Limb (tissue), 2 donors: ENCODE data around the gene SARM1.

Experiments used
- DNase-seq, 2 donors: peaks; one replicate each; pipeline ENCODE4 v3.0.0-alpha.2; 2016; ENCODE audit errors: extremely low spot score in 2 of 2

The SARM1 gene

DNA sequence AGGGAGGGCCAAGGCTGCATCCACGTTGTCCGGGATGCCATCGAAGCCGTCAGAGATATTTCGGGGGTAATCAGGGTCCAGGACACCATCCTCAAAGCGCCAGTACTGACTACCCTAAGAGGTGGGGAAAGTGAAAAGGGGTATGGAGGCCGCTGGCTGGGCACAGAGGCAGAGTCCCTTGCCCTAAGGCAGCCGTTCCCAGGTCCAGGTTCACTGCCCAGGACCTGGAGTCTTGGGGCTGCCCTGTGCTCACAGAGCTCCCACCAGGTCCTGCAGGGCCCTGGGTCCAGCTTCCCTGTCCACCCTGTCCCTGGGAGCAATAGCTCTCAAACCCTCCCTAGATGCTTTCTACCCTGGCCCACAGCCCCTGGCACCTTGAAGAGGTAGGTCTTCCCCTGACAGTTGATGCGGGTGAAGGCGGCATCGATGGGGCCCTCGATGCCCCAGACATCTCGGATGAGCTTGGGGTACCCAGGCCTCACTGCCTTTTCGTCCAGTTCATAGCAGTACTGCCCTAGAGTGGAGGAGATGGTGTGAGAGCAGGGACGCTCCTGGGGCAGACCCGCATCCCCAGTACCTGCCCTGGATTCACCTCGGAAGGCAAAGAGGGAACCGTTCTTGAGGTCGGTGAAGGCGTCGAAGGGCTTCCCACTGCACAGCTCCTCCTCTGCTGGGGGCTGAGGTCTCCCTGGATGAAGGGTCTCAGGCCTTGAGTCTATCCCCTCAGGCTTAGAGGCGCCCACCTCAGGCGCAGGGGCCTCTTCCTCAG is 2.4 kb upstream of the SARM1 start:
- DNase-seq, result no peak

DNA sequence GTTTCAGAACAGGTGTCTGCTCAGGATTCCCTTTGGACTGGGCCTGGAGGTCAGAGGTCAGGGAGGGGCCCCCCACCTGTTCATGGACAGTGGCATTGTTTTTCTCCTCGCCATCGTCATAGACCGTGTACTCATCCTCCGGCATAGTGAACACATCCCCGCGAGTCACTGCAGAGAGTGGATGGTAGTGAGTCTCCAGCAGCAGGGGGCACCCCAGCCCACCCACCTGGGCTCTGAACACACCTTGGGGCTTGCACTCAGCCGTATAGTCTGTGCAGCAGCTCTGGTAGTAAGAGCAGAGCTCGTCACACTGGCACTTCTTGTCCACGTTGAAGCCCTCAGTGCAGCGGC is 1.8 kb upstream of the SARM1 start:
- DNase-seq, result no peak

DNA sequence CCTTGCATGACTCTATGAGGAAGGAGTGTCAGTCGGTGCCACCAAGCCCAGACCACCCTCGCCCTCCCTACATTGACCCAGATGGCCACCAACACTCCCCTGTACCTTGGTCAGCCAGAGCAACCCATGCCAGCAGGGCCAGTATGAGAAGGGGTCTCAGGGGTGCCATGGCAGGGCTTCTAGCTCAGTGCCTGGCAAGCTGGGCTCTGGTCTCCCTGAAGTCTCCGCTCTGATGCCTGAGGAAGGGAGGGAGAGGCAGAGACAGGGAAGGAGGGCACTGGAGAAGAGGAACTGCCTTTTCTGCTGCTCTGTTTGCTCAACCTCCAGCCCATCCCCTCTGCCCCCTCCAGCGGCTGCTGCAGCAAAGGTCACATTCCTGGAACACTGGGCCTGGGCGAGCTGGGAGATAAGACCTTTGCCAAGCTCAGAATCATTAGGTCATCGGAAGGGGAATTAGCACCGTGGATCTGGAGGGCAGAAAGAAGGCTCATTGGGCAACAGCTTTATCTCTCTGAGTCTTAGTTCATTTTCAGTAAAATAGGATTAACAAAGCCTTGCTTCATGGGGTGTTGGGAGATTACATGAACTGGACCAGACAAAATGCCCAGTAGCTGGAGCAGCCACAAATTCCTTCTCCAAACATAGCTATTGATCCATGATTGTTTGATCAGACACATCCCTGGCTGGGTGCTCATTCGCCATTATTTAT is 1.3 kb upstream of the SARM1 start, which contains the start of gene VTN:
VTN (minus strand) TSS at position 273 of the 709 bp plus-strand sequence; CDS start at position 169, 104 bp downstream.
- no peak for DNase-seq

DNA sequence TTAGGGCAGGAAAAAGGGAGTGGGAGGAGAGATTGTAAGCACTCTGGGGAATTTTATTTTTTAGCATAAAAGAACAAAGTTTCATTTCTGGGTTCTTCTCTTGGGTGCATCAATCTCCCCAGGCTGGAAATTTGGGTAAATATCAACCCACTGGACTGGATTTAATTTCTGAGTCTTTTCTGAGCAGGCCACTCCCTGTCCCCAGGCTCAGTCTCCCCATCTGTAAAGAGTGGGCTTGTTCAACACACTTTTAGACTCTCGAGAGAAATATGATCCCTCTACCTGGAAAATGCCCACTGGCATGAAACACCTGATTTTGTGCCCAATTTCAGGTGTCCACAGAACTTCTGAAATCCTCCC is 770 bp upstream of the SARM1 start:
- no peak for DNase-seq

DNA sequence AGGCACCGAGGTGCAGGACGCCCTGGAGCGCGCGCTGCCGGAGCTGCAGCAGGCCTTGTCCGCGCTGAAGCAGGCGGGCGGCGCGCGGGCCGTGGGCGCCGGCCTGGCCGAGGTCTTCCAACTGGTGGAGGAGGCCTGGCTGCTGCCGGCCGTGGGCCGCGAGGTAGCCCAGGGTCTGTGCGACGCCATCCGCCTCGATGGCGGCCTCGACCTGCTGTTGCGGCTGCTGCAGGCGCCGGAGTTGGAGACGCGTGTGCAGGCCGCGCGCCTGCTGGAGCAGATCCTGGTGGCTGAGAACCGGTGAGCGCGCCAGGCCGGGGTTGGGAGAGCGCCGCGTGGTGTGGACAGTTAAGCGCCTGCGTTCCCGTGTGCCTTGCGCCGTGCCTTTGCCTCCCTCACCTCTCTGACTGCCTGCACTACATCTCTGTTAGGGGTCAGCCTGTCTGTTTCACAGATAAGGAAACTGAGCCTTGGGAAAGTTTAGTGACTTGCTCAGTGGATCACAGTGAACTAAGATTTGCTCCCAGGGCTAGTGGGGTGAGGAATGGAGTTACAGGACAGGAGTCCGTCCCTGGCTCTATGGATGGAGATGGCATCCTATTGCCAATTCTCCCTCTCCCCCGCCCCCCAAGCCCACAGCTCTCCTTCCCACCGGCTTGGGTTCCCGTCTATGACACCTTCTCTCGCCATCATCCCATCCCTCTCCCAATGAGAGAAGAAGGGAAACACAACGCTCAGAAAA is 880 bp downstream of the SARM1 start:
- DNase-seq, result no peak

- DNase-seq, result no peak
Measured at GRCh38 chr17:28372945-28373274, 1.4 kb downstream of the SARM1 start.

DNA sequence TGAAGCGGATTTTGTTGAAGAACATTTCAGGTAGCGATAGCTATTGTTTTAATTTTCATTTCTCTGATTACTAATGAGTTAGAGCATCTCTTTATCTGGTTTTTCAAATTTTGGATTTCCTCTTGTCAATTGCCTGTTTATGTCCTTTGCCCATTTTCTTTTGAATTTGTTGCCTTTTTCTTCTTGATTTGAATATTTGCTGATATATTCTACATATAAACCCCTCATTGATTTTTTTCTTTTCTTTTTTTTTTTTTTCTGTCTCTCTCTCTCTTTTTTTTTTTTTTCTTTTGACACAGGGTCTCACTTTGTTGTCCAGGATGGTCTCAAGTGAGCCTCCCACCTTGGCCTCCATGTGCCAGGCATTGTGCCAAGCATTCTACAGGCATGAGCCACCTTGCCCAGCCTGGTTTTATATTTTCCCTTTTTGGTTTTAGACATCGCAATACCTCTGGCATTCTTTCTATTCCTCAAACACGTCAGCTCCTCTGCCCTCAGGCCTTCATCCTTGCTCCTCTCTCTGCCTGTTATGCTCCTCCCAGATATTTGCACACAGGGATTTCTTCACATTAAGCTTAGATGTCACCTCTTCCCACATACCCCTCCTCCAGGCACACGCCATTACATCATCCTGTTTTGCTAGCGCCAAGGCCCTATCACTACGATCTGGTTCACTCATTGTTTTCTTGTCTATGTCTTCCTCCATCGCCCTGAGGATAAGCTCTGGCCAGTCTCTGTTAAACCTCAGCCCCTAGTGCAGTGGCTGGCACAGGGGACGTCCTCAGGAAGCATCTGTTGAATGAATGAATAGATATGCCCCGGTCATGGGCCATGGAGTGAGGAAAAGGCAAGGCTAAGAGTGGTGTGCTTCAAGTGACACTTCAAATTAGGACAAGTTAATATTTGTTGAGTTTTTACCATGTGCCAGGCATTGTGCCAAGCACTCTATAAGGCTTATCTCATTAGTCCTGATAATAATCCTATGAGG is 8.6 kb downstream of the SARM1 start:
- no peak for DNase-seq

GRCh38 chr17:28381141-28381825 is 9.8 kb downstream of the SARM1 start:
- DNase-seq, result peak in 1 of 2 donors; percentile 47

GRCh38 chr17:28384281-28385036 is 13.0 kb downstream of the SARM1 start:
- no peak for DNase-seq

DNA sequence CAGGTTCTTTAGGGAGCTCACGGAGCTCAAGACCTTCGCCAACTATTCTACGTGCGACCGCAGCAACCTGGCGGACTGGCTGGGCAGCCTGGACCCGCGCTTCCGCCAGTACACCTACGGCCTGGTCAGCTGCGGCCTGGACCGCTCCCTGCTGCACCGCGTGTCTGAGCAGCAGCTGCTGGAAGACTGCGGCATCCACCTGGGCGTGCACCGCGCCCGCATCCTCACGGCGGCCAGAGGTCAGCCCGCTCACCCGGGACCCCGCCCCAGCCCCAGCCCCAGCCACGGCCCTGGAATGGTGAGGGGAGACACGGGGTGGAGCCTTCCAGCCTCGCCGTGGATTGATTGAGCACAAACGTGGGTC is 13.5 kb downstream of the SARM1 start:
- DNase-seq, result no peak

DNA sequence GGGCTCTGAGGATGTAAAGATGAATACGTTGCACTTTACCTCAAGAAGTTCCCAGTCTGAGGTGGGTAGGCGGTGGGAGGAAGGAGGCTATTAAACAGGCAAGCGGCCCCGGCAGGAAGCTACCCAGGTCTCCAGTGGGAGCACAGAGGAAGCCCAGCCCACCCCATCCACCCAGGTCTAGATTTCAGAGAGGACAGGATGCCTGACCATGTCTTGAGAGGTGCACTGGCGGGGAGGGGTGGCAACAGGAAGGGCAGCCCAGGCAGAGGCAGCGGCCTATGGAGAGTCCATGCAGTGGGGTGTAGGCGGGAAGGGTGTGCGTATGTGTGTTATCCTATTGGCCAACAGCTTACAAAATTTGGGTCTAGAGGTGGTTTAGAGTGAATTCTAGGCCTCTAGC is 13.9 kb downstream of the SARM1 start:
- no peak for DNase-seq

DNA sequence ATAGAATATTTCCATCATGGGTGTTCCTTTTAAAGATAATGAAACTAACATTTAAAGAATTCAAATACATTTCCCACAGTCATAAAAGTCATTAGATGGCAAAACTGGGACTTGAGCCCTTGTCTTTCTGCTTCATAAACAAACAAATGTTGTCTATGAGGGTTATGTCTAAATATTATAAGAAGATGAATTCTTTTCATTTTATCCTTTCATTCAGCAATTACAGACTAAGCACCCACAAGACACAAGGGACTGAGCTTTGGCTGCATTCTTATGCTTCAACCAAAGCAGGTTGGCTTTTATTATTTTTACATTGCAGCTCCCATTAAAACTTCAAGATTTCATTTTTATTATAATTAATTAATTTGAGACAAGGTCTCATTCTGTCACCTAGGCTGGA is 14.9 kb downstream of the SARM1 start:
- DNase-seq, result no peak

DNA sequence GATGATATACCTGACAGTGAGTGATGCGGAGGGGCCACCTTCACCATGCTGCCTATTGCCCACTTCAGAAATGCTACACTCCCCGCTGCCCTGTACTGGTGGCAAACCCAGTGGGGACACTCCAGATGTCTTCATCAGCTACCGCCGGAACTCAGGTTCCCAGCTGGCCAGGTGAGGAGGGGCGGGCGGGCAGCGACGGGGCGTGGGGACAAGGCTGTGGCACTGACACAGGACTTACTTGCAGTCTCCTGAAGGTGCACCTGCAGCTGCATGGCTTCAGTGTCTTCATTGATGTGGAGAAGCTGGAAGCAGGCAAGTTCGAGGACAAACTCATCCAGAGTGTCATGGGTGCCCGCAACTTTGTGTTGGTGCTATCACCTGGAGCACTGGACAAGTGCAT is 16.6 kb downstream of the SARM1 start:
- DNase-seq, result no peak

- DNase-seq, result no peak
Measured at GRCh38 chr17:28390141-28390540, 18.6 kb downstream of the SARM1 start.

GRCh38 chr17:28390563-28390962 is 19.1 kb downstream of the SARM1 start:
- no peak for DNase-seq

GRCh38 chr17:28390984-28391383 is 19.5 kb downstream of the SARM1 start:
- no peak for DNase-seq

DNA sequence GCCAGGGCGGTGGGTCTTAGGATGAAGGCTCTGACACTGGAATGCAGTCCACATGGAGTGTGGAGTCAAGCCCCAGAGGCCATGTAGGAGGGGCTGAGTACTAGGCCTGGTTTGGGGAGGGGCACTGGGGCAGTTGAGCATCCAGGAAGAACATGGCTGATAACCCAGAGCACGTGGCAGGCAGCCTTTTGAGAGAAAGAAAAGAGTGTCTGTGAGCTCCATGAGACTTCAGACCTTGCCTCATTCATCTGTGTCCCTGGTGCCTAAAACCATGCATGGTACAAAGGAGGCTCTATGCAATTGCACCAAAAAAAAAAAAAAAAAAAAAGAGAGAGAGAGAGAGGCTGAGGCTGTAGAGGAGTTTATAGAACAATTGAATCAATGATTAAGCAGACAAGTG is 19.9 kb downstream of the SARM1 start:
- no peak for DNase-seq

DNA sequence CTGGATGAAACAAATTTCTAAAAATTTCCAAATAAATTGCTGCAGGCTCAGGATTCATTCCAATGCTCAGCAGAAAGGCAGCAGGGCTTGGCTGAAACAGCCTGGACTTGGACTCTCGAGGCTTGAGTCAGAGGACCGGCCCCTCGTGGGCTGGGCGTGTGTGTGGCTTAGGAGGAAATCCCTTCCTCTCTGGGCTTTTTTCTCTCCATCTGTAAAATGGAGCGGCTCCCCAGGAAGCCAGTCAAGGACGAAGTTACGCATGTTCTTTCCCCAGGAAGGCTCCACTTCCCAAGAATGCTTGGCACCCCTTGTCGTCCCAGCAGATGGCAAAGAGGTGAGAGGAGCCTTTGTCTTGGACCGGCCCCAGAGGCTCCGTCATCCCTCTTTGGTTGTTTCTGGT is 21.0 kb downstream of the SARM1 start:
- DNase-seq, result no peak

DNA sequence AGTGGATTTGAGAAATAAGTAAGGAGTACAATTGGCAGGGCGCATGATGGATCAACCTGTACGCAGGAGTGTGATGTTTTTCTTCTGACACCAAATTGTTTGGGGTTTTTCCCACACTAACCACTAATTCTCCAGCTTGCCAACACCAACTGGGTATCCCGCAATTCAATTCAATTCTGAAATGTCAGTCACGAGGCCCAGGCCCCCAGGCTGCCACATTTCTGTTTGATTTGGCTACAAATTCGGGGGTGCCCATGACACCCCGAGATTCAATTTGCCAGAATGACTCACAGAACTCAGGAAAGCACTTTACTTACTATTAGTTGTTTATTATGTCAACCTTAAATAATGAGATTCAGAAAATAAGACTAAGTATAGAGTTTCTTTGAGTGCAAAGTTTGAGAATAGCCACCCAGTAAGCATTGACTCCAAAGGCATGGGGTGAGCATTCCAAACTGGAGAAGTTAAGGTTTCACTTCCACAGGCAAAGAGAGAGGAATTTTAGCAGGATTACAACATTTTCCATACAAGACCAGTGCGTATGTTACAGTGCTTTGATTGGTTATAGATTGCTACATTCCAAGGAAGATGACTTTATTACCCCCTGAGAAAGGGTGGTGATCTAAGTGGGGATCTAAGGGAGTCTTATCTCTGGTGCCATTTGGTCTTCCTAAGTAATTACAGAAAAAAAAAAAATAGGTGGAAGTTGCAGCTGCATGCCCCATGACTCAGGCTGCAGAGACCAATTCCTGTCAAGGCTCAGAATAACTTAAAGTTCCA is 23.0 kb downstream of the SARM1 start:
- no peak for DNase-seq
